ENCODE measurements around the gene CDKAL1.
"Not testable (repeated sequence)": the region's sequence is repeated elsewhere in the genome, so short reads cannot be mapped to it uniquely, and the experiment has no call there.

Gene CDKAL1

GRCh38 chr6:20534295-20535262, at the start of gene CDKAL1:
Gene CDKAL1, plus strand, starts transcription at chr6:20534457. Its CDS starts 11,894 bp downstream, at chr6:20546351.
- DNase-seq (ENCODE audit: low read depth, low spot score), result peak; percentile 61
- no peak within 1 kb of the TSS for H3K27ac ChIP-seq (ENCODE audit: low read length)
- H3K36me3 ChIP-seq (ENCODE audit: control insufficient read depth, insufficient read depth, low read length), result no peaks in the 10 kb centered on the region
- no peaks in the 10 kb centered on the region for H3K27me3 ChIP-seq (ENCODE audit: control insufficient read depth, insufficient read depth, low read length)
- no peaks in the 10 kb centered on the region for H3K4me1 ChIP-seq (ENCODE audit: control insufficient read depth, insufficient read depth, low read length)
- no CpG with 5 or more reads among the region's 31 CpGs for WGBS (ENCODE audit: insufficient coverage, insufficient read length)
- peak within 1 kb of the TSS; percentile 86 for H3K4me3 ChIP-seq (ENCODE audit: low read length)
- no peaks in the 10 kb centered on the region for H3K9me3 ChIP-seq (ENCODE audit: control insufficient read depth, insufficient read depth, low read length)

GRCh38 chr6:20486641-20487040, 47.6 kb upstream of the CDKAL1 start:
- Histone ChIP-seq H3K27ac (ENCODE audit: low read length) (no peak overlapping the region), H3K36me3 (ENCODE audit: control insufficient read depth, insufficient read depth, low read length) (peaks cover 8% of the 10 kb centered on the region; the same call in 1 of the 2 replicates), H3K9me3 (ENCODE audit: control insufficient read depth, insufficient read depth, low read length) (no peaks in the 10 kb centered on the region), H3K4me3 (ENCODE audit: low read length) (no peak overlapping the region), H3K27me3 (ENCODE audit: control insufficient read depth, insufficient read depth, low read length) (no peaks in the 10 kb centered on the region), H3K4me1 (ENCODE audit: control insufficient read depth, insufficient read depth, low read length) (no peaks in the 10 kb centered on the region)
- WGBS (ENCODE audit: insufficient coverage, insufficient read length), result no CpG with 5 or more reads among the region's 4 CpGs
- no peak for DNase-seq (ENCODE audit: low read depth, low spot score)

GRCh38 chr6:20487669-20488375, 46.4 kb upstream of the CDKAL1 start:
- no peaks in the 10 kb centered on the region for H3K4me1 ChIP-seq (ENCODE audit: control insufficient read depth, insufficient read depth, low read length)
- no peak for DNase-seq (ENCODE audit: low read depth, low spot score)
- no peak overlapping the region for H3K4me3 ChIP-seq (ENCODE audit: low read length)
- H3K36me3 ChIP-seq (ENCODE audit: control insufficient read depth, insufficient read depth, low read length), result peaks cover 8% of the 10 kb centered on the region; the same call in 1 of the 2 replicates
- H3K27ac ChIP-seq (ENCODE audit: low read length), result no peak overlapping the region
- WGBS (ENCODE audit: insufficient coverage, insufficient read length), result no CpG with 5 or more reads among the region's 6 CpGs
- no peaks in the 10 kb centered on the region for H3K9me3 ChIP-seq (ENCODE audit: control insufficient read depth, insufficient read depth, low read length)
- H3K27me3 ChIP-seq (ENCODE audit: control insufficient read depth, insufficient read depth, low read length), result no peaks in the 10 kb centered on the region

- no peaks in the 10 kb centered on the region for H3K27me3 ChIP-seq (ENCODE audit: control insufficient read depth, insufficient read depth, low read length)
- H3K4me3 ChIP-seq (ENCODE audit: low read length), result no peak overlapping the region
- no peak overlapping the region for H3K27ac ChIP-seq (ENCODE audit: low read length)
- H3K4me1 ChIP-seq (ENCODE audit: control insufficient read depth, insufficient read depth, low read length), result no peaks in the 10 kb centered on the region
- no CpG with 5 or more reads among the region's 6 CpGs for WGBS (ENCODE audit: insufficient coverage, insufficient read length)
- peaks cover 8% of the 10 kb centered on the region; the same call in 1 of the 2 replicates for H3K36me3 ChIP-seq (ENCODE audit: control insufficient read depth, insufficient read depth, low read length)
- H3K9me3 ChIP-seq (ENCODE audit: control insufficient read depth, insufficient read depth, low read length), result no peaks in the 10 kb centered on the region
- no peak for DNase-seq (ENCODE audit: low read depth, low spot score)
These were observed 43.7 kb upstream of the CDKAL1 start for GRCh38 chr6:20490591-20490990.

- H3K27me3 ChIP-seq (ENCODE audit: control insufficient read depth, insufficient read depth, low read length), result no peaks in the 10 kb centered on the region
- H3K36me3 ChIP-seq (ENCODE audit: control insufficient read depth, insufficient read depth, low read length), result peaks cover 8% of the 10 kb centered on the region; the same call in 1 of the 2 replicates
- no peak overlapping the region for H3K4me3 ChIP-seq (ENCODE audit: low read length)
- H3K4me1 ChIP-seq (ENCODE audit: control insufficient read depth, insufficient read depth, low read length), result no peaks in the 10 kb centered on the region
- no peak overlapping the region for H3K27ac ChIP-seq (ENCODE audit: low read length)
- no peak for DNase-seq (ENCODE audit: low read depth, low spot score)
- no CpG with 5 or more reads among the region's 2 CpGs for WGBS (ENCODE audit: insufficient coverage, insufficient read length)
- no peaks in the 10 kb centered on the region for H3K9me3 ChIP-seq (ENCODE audit: control insufficient read depth, insufficient read depth, low read length)
These were observed 42.2 kb upstream of the CDKAL1 start for GRCh38 chr6:20492099-20492498.

- Histone ChIP-seq H3K36me3 (ENCODE audit: control insufficient read depth, insufficient read depth, low read length) (no peaks in the 10 kb centered on the region; the same call in 1 of the 2 replicates), H3K9me3 (ENCODE audit: control insufficient read depth, insufficient read depth, low read length) (no peaks in the 10 kb centered on the region; the same call in 1 of the 2 replicates), H3K27me3 (ENCODE audit: control insufficient read depth, insufficient read depth, low read length) (no peaks in the 10 kb centered on the region), H3K27ac (ENCODE audit: low read length) (no peak overlapping the region), H3K4me1 (ENCODE audit: control insufficient read depth, insufficient read depth, low read length) (no peaks in the 10 kb centered on the region), H3K4me3 (ENCODE audit: low read length) (no peak overlapping the region)
- no peak for DNase-seq (ENCODE audit: low read depth, low spot score)
- no CpG with 5 or more reads among the region's 8 CpGs for WGBS (ENCODE audit: insufficient coverage, insufficient read length)
These were observed 36.8 kb upstream of the CDKAL1 start for GRCh38 chr6:20497216-20498040.

- Histone ChIP-seq H3K4me3 (ENCODE audit: low read length) (no peak overlapping the region), H3K27ac (ENCODE audit: low read length) (no peak overlapping the region), H3K9me3 (ENCODE audit: control insufficient read depth, insufficient read depth, low read length) (no peaks in the 10 kb centered on the region; the same call in 1 of the 2 replicates), H3K36me3 (ENCODE audit: control insufficient read depth, insufficient read depth, low read length) (no peaks in the 10 kb centered on the region; the same call in 1 of the 2 replicates), H3K27me3 (ENCODE audit: control insufficient read depth, insufficient read depth, low read length) (no peaks in the 10 kb centered on the region), H3K4me1 (ENCODE audit: control insufficient read depth, insufficient read depth, low read length) (no peaks in the 10 kb centered on the region)
- no peak for DNase-seq (ENCODE audit: low read depth, low spot score)
- WGBS (ENCODE audit: insufficient coverage, insufficient read length), result no CpG with 5 or more reads among the region's 2 CpGs
These were observed 36.2 kb upstream of the CDKAL1 start for GRCh38 chr6:20498041-20498385.

DNA sequence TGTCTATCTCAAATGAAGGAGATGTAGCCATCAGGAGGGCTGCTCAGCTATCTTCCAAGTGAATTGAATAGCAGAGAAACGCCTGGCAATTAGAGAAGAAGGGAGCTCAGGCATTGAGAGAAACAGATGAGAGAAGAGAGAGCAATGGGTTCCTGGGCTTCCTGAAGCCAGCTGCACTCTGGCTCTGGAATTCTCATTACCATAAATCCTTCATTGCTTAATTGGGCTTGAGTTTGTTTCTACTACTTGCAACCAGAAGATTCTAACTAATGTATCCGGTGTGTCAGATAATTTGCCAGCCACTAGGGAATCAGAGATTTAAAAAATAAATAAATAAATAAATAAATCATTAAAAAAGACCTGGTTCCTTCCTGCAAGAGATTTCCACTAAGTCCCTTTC, 25.0 kb upstream of the CDKAL1 start:
- Histone ChIP-seq H3K4me1 (ENCODE audit: control insufficient read depth, insufficient read depth, low read length) (no peaks in the 10 kb centered on the region), H3K27ac (ENCODE audit: low read length) (no peak overlapping the region), H3K9me3 (ENCODE audit: control insufficient read depth, insufficient read depth, low read length) (no peaks in the 10 kb centered on the region), H3K27me3 (ENCODE audit: control insufficient read depth, insufficient read depth, low read length) (no peaks in the 10 kb centered on the region), H3K4me3 (ENCODE audit: low read length) (no peak overlapping the region), H3K36me3 (ENCODE audit: control insufficient read depth, insufficient read depth, low read length) (no peaks in the 10 kb centered on the region)
- no CpG with 5 or more reads among the region's 2 CpGs for WGBS (ENCODE audit: insufficient coverage, insufficient read length)
- no peak for DNase-seq (ENCODE audit: low read depth, low spot score)

DNA sequence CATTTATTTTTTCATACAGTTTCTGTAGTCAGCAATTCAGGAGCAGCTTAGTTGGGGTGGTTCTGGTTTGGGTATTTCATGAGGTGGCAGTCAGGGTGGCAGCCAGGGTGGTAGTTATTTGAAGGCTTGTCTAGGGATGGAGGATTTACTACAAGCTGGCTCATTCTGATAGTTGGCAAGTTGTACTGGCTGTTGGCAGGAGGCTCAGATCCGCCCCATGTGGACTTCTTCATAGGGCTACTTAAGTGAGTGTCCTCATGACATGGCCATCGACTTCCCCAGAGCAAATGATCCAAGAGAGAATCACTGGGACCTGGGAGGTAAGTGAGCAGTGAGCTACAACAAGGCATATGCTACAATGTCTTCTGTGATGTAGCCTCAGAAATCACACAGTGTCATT, 22.4 kb upstream of the CDKAL1 start:
- Histone ChIP-seq H3K9me3 (ENCODE audit: control insufficient read depth, insufficient read depth, low read length) (no peaks in the 10 kb centered on the region), H3K4me1 (ENCODE audit: control insufficient read depth, insufficient read depth, low read length) (no peaks in the 10 kb centered on the region), H3K36me3 (ENCODE audit: control insufficient read depth, insufficient read depth, low read length) (no peaks in the 10 kb centered on the region), H3K27ac (ENCODE audit: low read length) (no peak overlapping the region), H3K27me3 (ENCODE audit: control insufficient read depth, insufficient read depth, low read length) (no peaks in the 10 kb centered on the region), H3K4me3 (ENCODE audit: low read length) (no peak overlapping the region)
- WGBS (ENCODE audit: insufficient coverage, insufficient read length), result no CpG with 5 or more reads among the region's 2 CpGs
- DNase-seq (ENCODE audit: low read depth, low spot score), result no peak

GRCh38 chr6:20525208-20525607, 9.0 kb upstream of the CDKAL1 start:
- WGBS (ENCODE audit: insufficient coverage, insufficient read length), result no CpG with 5 or more reads among the region's 3 CpGs
- H3K9me3 ChIP-seq (ENCODE audit: control insufficient read depth, insufficient read depth, low read length); H3K36me3 ChIP-seq (ENCODE audit: control insufficient read depth, insufficient read depth, low read length); H3K4me1 ChIP-seq (ENCODE audit: control insufficient read depth, insufficient read depth, low read length); H3K27me3 ChIP-seq (ENCODE audit: control insufficient read depth, insufficient read depth, low read length); DNase-seq (ENCODE audit: low read depth, low spot score); H3K4me3 ChIP-seq (ENCODE audit: low read length); H3K27ac ChIP-seq (ENCODE audit: low read length): not testable (repeated sequence)

Data from iPS DF 6.9 (cell line).